ENCODE measurements around the gene KLHDC3. TPM values are rescaled to one million over a fixed set of nuclear protein-coding genes. Genes with fewer than 3 reads are reported as not detected.

KLHDC3 gene
- total and polyA plus RNA-seq, 2 of the 13 experiments (the other 11 are each of a cell fraction or from before 2014, with no cell fraction given) = 78.3 to 91.5 TPM

DNA sequence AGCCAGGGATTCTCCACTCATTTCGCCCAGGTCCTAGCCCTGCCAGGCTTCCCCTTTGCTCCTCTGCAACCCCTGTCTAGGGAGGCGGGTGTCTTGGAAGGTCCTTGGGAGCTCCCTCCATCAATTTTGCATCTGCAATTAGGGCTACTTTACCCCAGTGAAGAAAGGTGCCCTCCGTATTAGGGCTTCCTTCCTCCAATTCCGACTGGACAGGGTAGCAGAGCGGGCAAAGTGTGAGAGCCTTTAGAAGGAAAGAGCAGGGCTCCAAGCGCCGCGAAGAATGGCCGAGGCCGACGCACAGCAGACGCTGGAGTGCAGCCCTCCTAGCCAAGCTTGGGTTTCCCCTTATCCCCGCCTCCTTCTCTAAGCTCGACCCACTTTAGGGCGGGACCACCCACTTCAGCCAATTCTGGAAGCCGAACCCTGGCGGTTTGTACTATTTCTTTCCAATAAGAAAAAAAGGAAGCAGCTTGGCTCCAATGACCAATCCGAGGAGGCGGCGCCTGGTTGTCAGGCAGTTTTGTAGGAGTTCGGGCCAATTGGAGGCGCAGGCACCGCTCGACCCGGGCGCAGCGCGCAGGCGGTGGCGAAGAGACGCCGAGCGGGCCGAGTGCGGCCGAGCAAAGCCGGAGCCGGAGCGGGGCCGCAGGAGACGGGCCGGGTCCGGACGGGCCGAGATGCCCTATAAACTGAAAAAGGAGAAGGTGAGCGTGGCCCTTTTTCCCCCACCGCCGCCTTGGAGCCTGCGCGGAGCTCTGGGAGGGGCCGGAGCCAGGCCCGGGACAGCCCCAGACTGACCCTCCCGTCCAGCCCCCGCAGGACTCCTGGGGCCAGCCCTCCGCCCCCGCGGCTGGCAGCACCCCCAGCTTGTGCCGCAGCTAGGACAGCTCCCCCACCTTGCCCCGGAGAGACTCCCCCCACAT lies 29.8 kb upstream of the KLHDC3 start, which contains the start of gene PPP2R5D (continued):
- TF ChIP-seq, protein P1, sequence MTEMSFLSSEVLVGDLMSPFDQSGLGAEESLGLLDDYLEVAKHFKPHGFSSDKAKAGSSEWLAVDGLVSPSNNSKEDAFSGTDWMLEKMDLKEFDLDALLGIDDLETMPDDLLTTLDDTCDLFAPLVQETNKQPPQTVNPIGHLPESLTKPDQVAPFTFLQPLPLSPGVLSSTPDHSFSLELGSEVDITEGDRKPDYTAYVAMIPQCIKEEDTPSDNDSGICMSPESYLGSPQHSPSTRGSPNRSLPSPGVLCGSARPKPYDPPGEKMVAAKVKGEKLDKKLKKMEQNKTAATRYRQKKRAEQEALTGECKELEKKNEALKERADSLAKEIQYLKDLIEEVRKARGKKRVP (CRISPR knock-in tag; IDR thresholded peaks at IDR 0.05) = no peak
- 0 out of 2 replicates have a peak, but pooled peaks have one; percentile 54 for TF ChIP-seq ZNF619 (CRISPR knock-in tag; IDR thresholded peaks at IDR 0.05)
- TF ChIP-seq CBX2 (IDR thresholded peaks at IDR 0.05; ENCODE audit: low read depth, low read length) = no peak
- 0 out of 2 replicates have a peak, but pooled peaks have one; percentile 34 for TF ChIP-seq CBX2 (CRISPR knock-in tag; IDR thresholded peaks at IDR 0.05; ENCODE audit: low read depth)
- TF ChIP-seq, protein P2, sequence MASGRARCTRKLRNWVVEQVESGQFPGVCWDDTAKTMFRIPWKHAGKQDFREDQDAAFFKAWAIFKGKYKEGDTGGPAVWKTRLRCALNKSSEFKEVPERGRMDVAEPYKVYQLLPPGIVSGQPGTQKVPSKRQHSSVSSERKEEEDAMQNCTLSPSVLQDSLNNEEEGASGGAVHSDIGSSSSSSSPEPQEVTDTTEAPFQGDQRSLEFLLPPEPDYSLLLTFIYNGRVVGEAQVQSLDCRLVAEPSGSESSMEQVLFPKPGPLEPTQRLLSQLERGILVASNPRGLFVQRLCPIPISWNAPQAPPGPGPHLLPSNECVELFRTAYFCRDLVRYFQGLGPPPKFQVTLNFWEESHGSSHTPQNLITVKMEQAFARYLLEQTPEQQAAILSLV (CRISPR knock-in tag; IDR thresholded peaks at IDR 0.05; ENCODE audit: borderline replicate concordance) = peak; percentile 17; the same call in 1 of the 2 replicates
- peak; percentile 28; the same call in 1 of the 2 replicates for TF ChIP-seq ZNF629 (CRISPR knock-in tag; conservative IDR thresholded peaks at IDR 0.05)
- TF ChIP-seq, protein P3, sequence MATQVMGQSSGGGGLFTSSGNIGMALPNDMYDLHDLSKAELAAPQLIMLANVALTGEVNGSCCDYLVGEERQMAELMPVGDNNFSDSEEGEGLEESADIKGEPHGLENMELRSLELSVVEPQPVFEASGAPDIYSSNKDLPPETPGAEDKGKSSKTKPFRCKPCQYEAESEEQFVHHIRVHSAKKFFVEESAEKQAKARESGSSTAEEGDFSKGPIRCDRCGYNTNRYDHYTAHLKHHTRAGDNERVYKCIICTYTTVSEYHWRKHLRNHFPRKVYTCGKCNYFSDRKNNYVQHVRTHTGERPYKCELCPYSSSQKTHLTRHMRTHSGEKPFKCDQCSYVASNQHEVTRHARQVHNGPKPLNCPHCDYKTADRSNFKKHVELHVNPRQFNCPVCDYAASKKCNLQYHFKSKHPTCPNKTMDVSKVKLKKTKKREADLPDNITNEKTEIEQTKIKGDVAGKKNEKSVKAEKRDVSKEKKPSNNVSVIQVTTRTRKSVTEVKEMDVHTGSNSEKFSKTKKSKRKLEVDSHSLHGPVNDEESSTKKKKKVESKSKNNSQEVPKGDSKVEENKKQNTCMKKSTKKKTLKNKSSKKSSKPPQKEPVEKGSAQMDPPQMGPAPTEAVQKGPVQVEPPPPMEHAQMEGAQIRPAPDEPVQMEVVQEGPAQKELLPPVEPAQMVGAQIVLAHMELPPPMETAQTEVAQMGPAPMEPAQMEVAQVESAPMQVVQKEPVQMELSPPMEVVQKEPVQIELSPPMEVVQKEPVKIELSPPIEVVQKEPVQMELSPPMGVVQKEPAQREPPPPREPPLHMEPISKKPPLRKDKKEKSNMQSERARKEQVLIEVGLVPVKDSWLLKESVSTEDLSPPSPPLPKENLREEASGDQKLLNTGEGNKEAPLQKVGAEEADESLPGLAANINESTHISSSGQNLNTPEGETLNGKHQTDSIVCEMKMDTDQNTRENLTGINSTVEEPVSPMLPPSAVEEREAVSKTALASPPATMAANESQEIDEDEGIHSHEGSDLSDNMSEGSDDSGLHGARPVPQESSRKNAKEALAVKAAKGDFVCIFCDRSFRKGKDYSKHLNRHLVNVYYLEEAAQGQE (IDR thresholded peaks at IDR 0.05; ENCODE audit: borderline replicate concordance in 1 of 2, low read depth in 1 of 2, low read length in 2 of 2) = peak in 1 of 2 experiments; percentile 73; a peak in 2 of 4 replicates
- TF ChIP-seq ZNF761 (CRISPR knock-in tag; conservative IDR thresholded peaks at IDR 0.05) = 0 out of 2 replicates have a peak, but pooled peaks have one; percentile 11
- TF ChIP-seq MIER3 (CRISPR knock-in tag; IDR thresholded peaks at IDR 0.05; ENCODE audit: borderline replicate concordance) = peak; percentile 70
- TF ChIP-seq POGZ (CRISPR knock-in tag; IDR thresholded peaks at IDR 0.05) = peak; percentile 58
- TF ChIP-seq MYC (CRISPR knock-in tag; IDR thresholded peaks at IDR 0.05; ENCODE audit: borderline replicate concordance) = peak; percentile 53; the same call in 1 of the 2 replicates
- peak; percentile 24; the same call in 1 of the 2 replicates for TF ChIP-seq RXRB (CRISPR knock-in tag; IDR thresholded peaks at IDR 0.05; ENCODE audit: borderline replicate concordance)
- peak; percentile 25; the same call in 1 of the 2 replicates for TF ChIP-seq HDAC1 (CRISPR knock-in tag; IDR thresholded peaks at IDR 0.05)
- TF ChIP-seq, protein P4, sequence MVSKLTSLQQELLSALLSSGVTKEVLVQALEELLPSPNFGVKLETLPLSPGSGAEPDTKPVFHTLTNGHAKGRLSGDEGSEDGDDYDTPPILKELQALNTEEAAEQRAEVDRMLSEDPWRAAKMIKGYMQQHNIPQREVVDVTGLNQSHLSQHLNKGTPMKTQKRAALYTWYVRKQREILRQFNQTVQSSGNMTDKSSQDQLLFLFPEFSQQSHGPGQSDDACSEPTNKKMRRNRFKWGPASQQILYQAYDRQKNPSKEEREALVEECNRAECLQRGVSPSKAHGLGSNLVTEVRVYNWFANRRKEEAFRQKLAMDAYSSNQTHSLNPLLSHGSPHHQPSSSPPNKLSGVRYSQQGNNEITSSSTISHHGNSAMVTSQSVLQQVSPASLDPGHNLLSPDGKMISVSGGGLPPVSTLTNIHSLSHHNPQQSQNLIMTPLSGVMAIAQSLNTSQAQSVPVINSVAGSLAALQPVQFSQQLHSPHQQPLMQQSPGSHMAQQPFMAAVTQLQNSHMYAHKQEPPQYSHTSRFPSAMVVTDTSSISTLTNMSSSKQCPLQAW (CRISPR knock-in tag; IDR thresholded peaks at IDR 0.05) = peak; percentile 79
- TF ChIP-seq ZNF552 (CRISPR knock-in tag; IDR thresholded peaks at IDR 0.05; ENCODE audit: borderline replicate concordance) = no peak
- TF ChIP-seq, protein P5, sequence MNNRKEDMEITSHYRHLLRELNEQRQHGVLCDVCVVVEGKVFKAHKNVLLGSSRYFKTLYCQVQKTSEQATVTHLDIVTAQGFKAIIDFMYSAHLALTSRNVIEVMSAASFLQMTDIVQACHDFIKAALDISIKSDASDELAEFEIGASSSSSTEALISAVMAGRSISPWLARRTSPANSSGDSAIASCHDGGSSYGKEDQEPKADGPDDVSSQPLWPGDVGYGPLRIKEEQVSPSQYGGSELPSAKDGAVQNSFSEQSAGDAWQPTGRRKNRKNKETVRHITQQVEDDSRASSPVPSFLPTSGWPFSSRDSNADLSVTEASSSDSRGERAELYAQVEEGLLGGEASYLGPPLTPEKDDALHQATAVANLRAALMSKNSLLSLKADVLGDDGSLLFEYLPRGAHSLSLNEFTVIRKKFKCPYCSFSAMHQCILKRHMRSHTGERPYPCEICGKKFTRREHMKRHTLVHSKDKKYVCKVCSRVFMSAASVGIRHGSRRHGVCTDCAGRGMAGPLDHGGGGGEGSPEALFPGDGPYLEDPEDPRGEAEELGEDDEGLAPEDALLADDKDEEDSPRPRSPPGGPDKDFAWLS (CRISPR knock-in tag; IDR thresholded peaks at IDR 0.05; ENCODE audit: borderline replicate concordance) = no peak
- TF ChIP-seq TAF15 (IDR thresholded peaks at IDR 0.05; ENCODE audit: low read depth, low read length, poor library complexity, severe bottlenecking) = no peak
- no peak for TF ChIP-seq ZNF3 (CRISPR knock-in tag; IDR thresholded peaks at IDR 0.05)
- TF ChIP-seq NFKBIZ (CRISPR knock-in tag; IDR thresholded peaks at IDR 0.05) = no peak
